AG04450 (cell line): ENCODE results near the gene ZCCHC14. TPM values are rescaled to one million over a fixed set of nuclear protein-coding genes. Genes with fewer than 3 reads are reported as not detected.

Experiments used
- CTCF ChIA-PET: fragments of 300-600, 350-600 bp; formaldehyde crosslinking; extraction: SDS; loops from one replicate; lab custom pipeline; 2022; ENCODE audit warnings: antibody characterized with exemption, inconsistent platforms; lab: Charles Lee
- POLR2A ChIA-PET: fragments of 350-600 bp; formaldehyde crosslinking; extraction: SDS; loops from one replicate; lab custom pipeline; 2021; ENCODE audit warnings: antibody characterized with exemption, inconsistent platforms; lab: Yijun Ruan, JAX
- DNase-seq: peaks from one replicate; pipeline ENCODE4 v3.0.0-alpha.2; 2011; ENCODE audit warnings: low read depth, low spot score
- H3K27ac ChIP-seq: one replicate; pipeline ENCODE4 v1.5.1; 2012; ENCODE audit warnings: low read depth, low read length, control low read depth
- H3K27me3 ChIP-seq: one replicate; pipeline ENCODE4 v1.6.0; 2012; ENCODE audit warnings: low read length; ENCODE audit not compliant: control insufficient read depth, insufficient read depth
- H3K4me3 ChIP-seq: 2 replicates; pipeline ENCODE4 v1.5.1; 2011; ENCODE audit warnings: mild to moderate bottlenecking, low read depth, low read length, control low read depth
- H3K9me3 ChIP-seq: 2 replicates; pipeline ENCODE4 v1.5.1; 2012; ENCODE audit warnings: low read length; ENCODE audit not compliant: control insufficient read depth, insufficient read depth
- polyA plus RNA-seq: library from polyadenylated mRNA; depleted of rRNA; stranded (reverse); fragments of >200 nt; gene quantifications from 2 replicates; pipeline ENCODE4 v1.2.3, GENCODE V29; 2011
- TF ChIP-seq, protein P1 (sequence below): IDR thresholded peaks from 2 replicates; pipeline ENCODE4 v1.5.1; 2011; ENCODE audit warnings: low read depth, low read length, control low read depth, inconsistent platforms

The ZCCHC14 gene
- polyA plus RNA-seq, 1 experiment, result 6.2 TPM

DNA sequence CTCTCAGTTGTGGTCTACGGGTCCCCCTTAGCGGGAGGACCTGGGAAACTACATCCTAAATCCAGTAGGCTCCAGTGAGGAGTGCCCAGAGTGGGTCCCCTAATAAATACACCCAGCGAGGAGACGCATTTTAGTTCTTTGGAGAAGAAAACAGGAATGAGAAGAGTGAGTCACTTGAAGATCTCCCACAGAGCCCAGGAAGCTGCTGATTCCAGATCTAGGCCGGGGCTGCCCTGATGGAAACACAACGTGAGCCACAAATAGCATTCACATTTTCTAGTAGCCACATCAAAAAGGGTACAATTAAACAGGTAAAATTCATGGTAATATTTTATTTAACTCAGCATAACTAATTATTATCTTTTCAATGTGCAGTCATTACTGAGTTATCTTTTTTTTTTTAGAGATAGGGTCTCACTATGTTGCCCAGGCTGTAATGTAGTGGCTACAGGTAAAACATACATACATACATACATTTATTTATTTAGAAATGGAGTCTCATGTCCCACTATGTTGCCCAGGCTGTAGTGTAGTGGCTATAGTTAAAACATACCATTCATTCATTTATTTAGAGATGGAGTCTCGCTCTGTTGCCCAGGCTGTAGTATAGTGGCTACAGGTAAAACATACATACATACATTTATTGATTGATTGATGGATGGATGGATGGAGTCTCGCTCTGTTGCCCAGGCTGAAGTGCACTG lies 130.8 kb downstream of the ZCCHC14 start:
- H3K4me3 ChIP-seq, result no peak overlapping the region
- no peak for DNase-seq
- POLR2A ChIA-PET, result no interaction called here
- H3K27ac ChIP-seq, result no peak overlapping the region
- H3K27me3 ChIP-seq, result no peaks in the 10 kb centered on the region
- TF ChIP-seq, protein P1, sequence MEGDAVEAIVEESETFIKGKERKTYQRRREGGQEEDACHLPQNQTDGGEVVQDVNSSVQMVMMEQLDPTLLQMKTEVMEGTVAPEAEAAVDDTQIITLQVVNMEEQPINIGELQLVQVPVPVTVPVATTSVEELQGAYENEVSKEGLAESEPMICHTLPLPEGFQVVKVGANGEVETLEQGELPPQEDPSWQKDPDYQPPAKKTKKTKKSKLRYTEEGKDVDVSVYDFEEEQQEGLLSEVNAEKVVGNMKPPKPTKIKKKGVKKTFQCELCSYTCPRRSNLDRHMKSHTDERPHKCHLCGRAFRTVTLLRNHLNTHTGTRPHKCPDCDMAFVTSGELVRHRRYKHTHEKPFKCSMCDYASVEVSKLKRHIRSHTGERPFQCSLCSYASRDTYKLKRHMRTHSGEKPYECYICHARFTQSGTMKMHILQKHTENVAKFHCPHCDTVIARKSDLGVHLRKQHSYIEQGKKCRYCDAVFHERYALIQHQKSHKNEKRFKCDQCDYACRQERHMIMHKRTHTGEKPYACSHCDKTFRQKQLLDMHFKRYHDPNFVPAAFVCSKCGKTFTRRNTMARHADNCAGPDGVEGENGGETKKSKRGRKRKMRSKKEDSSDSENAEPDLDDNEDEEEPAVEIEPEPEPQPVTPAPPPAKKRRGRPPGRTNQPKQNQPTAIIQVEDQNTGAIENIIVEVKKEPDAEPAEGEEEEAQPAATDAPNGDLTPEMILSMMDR, result no peak
- CTCF ChIA-PET, result no interaction called here
- no peaks in the 10 kb centered on the region; the same call in 1 of the 2 replicates for H3K9me3 ChIP-seq

- no peak overlapping the region for H3K4me3 ChIP-seq
- ChIA-PET CTCF (no interaction called here), POLR2A (no interaction called here)
- no peaks in the 10 kb centered on the region for H3K27me3 ChIP-seq
- H3K27ac ChIP-seq, result no peak overlapping the region
- no peaks in the 10 kb centered on the region; the same call in 1 of the 2 replicates for H3K9me3 ChIP-seq
- DNase-seq, result no peak
- TF ChIP-seq, protein P1, result no peak
Observed at GRCh38 chr16:87360862-87361610, 131.8 kb downstream of the ZCCHC14 start.

DNA sequence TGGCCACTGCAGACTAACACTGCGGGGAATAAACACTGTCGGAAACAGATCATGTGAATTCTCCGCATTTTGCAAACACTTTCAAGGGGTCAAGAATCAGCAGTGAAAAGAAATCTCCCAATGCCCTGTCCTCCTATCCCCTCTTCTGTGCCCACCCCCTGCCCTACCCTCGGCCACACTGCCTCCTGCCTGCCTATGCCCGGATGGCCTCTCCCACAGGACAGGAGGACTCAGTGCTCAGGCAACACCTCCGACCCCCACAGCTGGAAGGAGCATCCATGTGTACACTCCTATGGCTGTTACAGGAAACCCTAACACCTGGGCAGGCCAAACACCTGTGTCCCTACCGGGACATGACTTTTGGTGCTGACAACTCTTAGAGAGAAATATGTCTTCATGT lies 133.7 kb downstream of the ZCCHC14 start:
- CTCF ChIA-PET, result no interaction called here
- Histone ChIP-seq H3K4me3 (no peak overlapping the region), H3K27ac (no peak overlapping the region), H3K9me3 (no peaks in the 10 kb centered on the region; the same call in 1 of the 2 replicates), H3K27me3 (no peaks in the 10 kb centered on the region)
- TF ChIP-seq, protein P1, result no peak
- DNase-seq, result no peak
- POLR2A ChIA-PET, result no interaction called here

GRCh38 chr16:87358696-87359095 lies 134.1 kb downstream of the ZCCHC14 start:
- H3K27ac ChIP-seq, result no peak overlapping the region
- TF ChIP-seq, protein P1, result no peak
- POLR2A ChIA-PET, result no interaction called here
- no peak overlapping the region for H3K4me3 ChIP-seq
- CTCF ChIA-PET, result no interaction called here
- DNase-seq, result no peak
- no peaks in the 10 kb centered on the region for H3K27me3 ChIP-seq
- no peaks in the 10 kb centered on the region; the same call in 1 of the 2 replicates for H3K9me3 ChIP-seq

DNA sequence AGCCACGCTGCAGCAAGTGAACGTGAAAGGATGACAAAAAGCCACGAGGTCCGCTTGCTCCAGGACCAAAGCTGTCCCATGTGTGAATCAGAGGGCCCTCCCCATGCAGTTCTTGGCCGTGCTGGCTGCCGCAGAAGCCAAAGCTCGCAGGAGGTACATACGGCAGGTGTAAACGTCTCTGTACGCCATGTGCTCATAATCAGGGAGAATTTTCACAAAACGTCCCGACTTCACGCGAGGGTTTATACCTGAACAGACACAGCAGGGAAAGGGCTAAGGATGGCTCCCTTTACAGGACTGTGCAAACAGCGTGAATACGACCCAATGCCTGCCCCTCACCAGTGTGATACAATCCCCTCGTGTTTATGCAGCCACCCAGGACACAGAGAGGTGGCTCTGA lies 134.6 kb downstream of the ZCCHC14 start:
- DNase-seq, result no peak
- POLR2A ChIA-PET, result no interaction called here
- H3K27me3 ChIP-seq, result no peaks in the 10 kb centered on the region
- no peaks in the 10 kb centered on the region; the same call in 1 of the 2 replicates for H3K9me3 ChIP-seq
- H3K27ac ChIP-seq, result no peak overlapping the region
- TF ChIP-seq, protein P1, result no peak
- H3K4me3 ChIP-seq, result no peak overlapping the region
- CTCF ChIA-PET, result no interaction called here
